Neural progenitor cell (in vitro differentiated cells): Measurements from ENCODE around the gene RNU7-1. TPM values are rescaled to one million over a fixed set of nuclear protein-coding genes. Genes with fewer than 3 reads are reported as not detected.

Experiments
- DNase-seq: peaks from one replicate; pipeline ENCODE4 v3.0.0-alpha.2; 2016; ENCODE audit warnings: low spot score
- H2AFZ ChIP-seq: fragments of 200-600 bp; sonication (generic); replicated peaks from 2 replicates; pipeline ENCODE4 v1.6.1; 2016; ENCODE audit warnings: antibody characterized with exemption
- H3F3A ChIP-seq: fragments of 200-600 bp; sonication (generic); 2 replicates; pipeline ENCODE4 v1.6.1; 2016; ENCODE audit warnings: antibody characterized with exemption, low read depth
- H3K27ac ChIP-seq: fragments of 200-600 bp; sonication (generic); 2 replicates; pipeline ENCODE4 v1.5.1; 2016; ENCODE audit warnings: mild to moderate bottlenecking
- H3K27me3 ChIP-seq: fragments of 200-600 bp; sonication (generic); 2 replicates; pipeline ENCODE4 v1.6.1; 2016; ENCODE audit warnings: mild to moderate bottlenecking, moderate library complexity
- H3K36me3 ChIP-seq: fragments of 200-600 bp; sonication (generic); 2 replicates; pipeline ENCODE4 v1.5.1; 2016
- H3K4me1 ChIP-seq: fragments of 200-600 bp; sonication (generic); 2 replicates; pipeline ENCODE4 v1.6.1; 2016; ENCODE audit warnings: mixed run types
- H3K4me2 ChIP-seq: fragments of 200-600 bp; sonication (generic); 2 replicates; pipeline ENCODE4 v1.6.1; 2016
- H3K4me3 ChIP-seq: fragments of 200-600 bp; sonication (generic); 2 replicates; pipeline ENCODE4 v1.5.1; 2016
- H3K79me2 ChIP-seq: fragments of 200-600 bp; sonication (generic); 2 replicates; pipeline ENCODE4 v1.6.1; 2016; ENCODE audit warnings: low read depth
- H3K9ac ChIP-seq: fragments of 200-600 bp; sonication (generic); 2 replicates; pipeline ENCODE4 v1.6.1; 2016
- H3K9me3 ChIP-seq: fragments of 200-600 bp; sonication (generic); 2 replicates; pipeline ENCODE4 v1.5.1; 2016; ENCODE audit warnings: low read depth
- H4K20me1 ChIP-seq: fragments of 200-600 bp; sonication (generic); 2 replicates; pipeline ENCODE4 v1.6.1; 2016; ENCODE audit warnings: low read depth
- H3K27ac Mint-ChIP-seq: 3 replicates; pipeline ENCODE4 v1.8.0; 2021; ENCODE audit warnings: mixed read lengths
- H3K27me3 Mint-ChIP-seq: 2 replicates; pipeline ENCODE4 v1.8.0; 2022; ENCODE audit warnings: low read depth, mild to moderate bottlenecking, inconsistent platforms, moderate library complexity, mixed read lengths; ENCODE audit not compliant: insufficient read depth
- H3K36me3 Mint-ChIP-seq: 3 replicates; pipeline ENCODE4 v1.8.0; 2021; ENCODE audit warnings: mixed read lengths
- H3K4me1 Mint-ChIP-seq: 3 replicates; pipeline ENCODE4 v1.8.0; 2021; ENCODE audit warnings: mixed read lengths
- H3K4me3 Mint-ChIP-seq: 3 replicates; pipeline ENCODE4 v1.8.0; 2021; ENCODE audit warnings: mild to moderate bottlenecking, moderate library complexity, mixed read lengths
- H3K9me3 Mint-ChIP-seq: 3 replicates; pipeline ENCODE4 v1.8.0; 2020; ENCODE audit warnings: mixed read lengths
- CTCF ChIP-seq: fragments of 200-600 bp; sonication (generic); IDR thresholded peaks from 2 replicates; pipeline ENCODE4 v1.5.1; 2017; ENCODE audit warnings: antibody characterized with exemption, mild to moderate bottlenecking
- EZH2 ChIP-seq: fragments of 200-600 bp; sonication (generic); IDR thresholded peaks from 2 replicates; pipeline ENCODE4 v1.6.1; 2017; ENCODE audit warnings: antibody characterized with exemption, mild to moderate bottlenecking, moderate library complexity
- EZH2phosphoT487 ChIP-seq: fragments of 200-600 bp; sonication (generic); IDR thresholded peaks from 2 replicates; pipeline ENCODE4 v1.6.1; 2017; ENCODE audit warnings: antibody characterized with exemption
- total RNA-seq: library from RNA; depleted of rRNA; stranded (reverse); fragments of >200 nt; gene quantifications from 2 replicates; pipeline ENCODE4 v1.2.3, GENCODE V29; 2015; ENCODE audit warnings: low replicate concordance

The RNU7-1 gene
- total RNA-seq, 1 donor from 2014 or later, result not detected

- no peaks in the 10 kb centered on the region for H3K27me3 ChIP-seq
- H3F3A ChIP-seq, result peaks cover 12% of the 10 kb centered on the region
- no peak overlapping the region for H3K4me2 ChIP-seq
- Mint-ChIP-seq H3K4me1 (no peaks in the 10 kb centered on the region), H3K27ac (no peak overlapping the region), H3K9me3 (no peaks in the 10 kb centered on the region), H3K36me3 (peaks cover 15% of the 10 kb centered on the region), H3K27me3 (peaks cover 5% of the 10 kb centered on the region), H3K4me3 (no peak overlapping the region)
- H3K4me1 ChIP-seq, result no peaks in the 10 kb centered on the region
- no peaks in the 10 kb centered on the region for H3K36me3 ChIP-seq
- no peak overlapping the region for H3K27ac ChIP-seq
- H4K20me1 ChIP-seq, result no peaks in the 10 kb centered on the region
- no peak for DNase-seq
- no peak for TF ChIP-seq CTCF
- no peak for TF ChIP-seq EZH2phosphoT487
- no peak for TF ChIP-seq EZH2
- H2AFZ ChIP-seq, result no peak overlapping the region
- H3K4me3 ChIP-seq, result no peak overlapping the region
- H3K9ac ChIP-seq, result no peak overlapping the region
- no peaks in the 10 kb centered on the region for H3K9me3 ChIP-seq
- H3K79me2 ChIP-seq, result no peaks in the 10 kb centered on the region
Observed at GRCh38 chr12:6980075-6980474, 36.5 kb downstream of the RNU7-1 start.

GRCh38 chr12:6980740-6981139 is 37.1 kb downstream of the RNU7-1 start:
- Histone ChIP-seq H3K4me2 (no peak overlapping the region), H3K79me2 (no peaks in the 10 kb centered on the region), H3K27me3 (no peaks in the 10 kb centered on the region), H3K9ac (no peak overlapping the region), H3K27ac (no peak overlapping the region), H3K4me1 (no peaks in the 10 kb centered on the region), H3K4me3 (no peak overlapping the region), H2AFZ (no peak overlapping the region), H3F3A (peaks cover 11% of the 10 kb centered on the region), H3K36me3 (no peaks in the 10 kb centered on the region), H3K9me3 (no peaks in the 10 kb centered on the region), H4K20me1 (no peaks in the 10 kb centered on the region)
- H3K4me1 Mint-ChIP-seq, result no peaks in the 10 kb centered on the region
- no peak overlapping the region for H3K4me3 Mint-ChIP-seq
- DNase-seq, result no peak
- H3K27me3 Mint-ChIP-seq, result peaks cover 5% of the 10 kb centered on the region
- H3K27ac Mint-ChIP-seq, result no peak overlapping the region
- H3K9me3 Mint-ChIP-seq, result no peaks in the 10 kb centered on the region
- TF ChIP-seq CTCF (no peak), EZH2 (no peak), EZH2phosphoT487 (no peak)
- peaks cover 13% of the 10 kb centered on the region for H3K36me3 Mint-ChIP-seq

GRCh38 chr12:6981152-6982052 is 37.8 kb downstream of the RNU7-1 start:
- H3K27me3 Mint-ChIP-seq, result peaks cover 5% of the 10 kb centered on the region
- H3K27ac Mint-ChIP-seq, result no peak overlapping the region
- H3K36me3 ChIP-seq, result no peaks in the 10 kb centered on the region
- no peaks in the 10 kb centered on the region for H3K9me3 ChIP-seq
- H3K9me3 Mint-ChIP-seq, result no peaks in the 10 kb centered on the region
- no peaks in the 10 kb centered on the region for H3K79me2 ChIP-seq
- H3K4me1 ChIP-seq, result no peaks in the 10 kb centered on the region
- no peak overlapping the region for H3K4me3 ChIP-seq
- H2AFZ ChIP-seq, result no peak overlapping the region
- peaks cover 11% of the 10 kb centered on the region for H3K36me3 Mint-ChIP-seq
- no peak overlapping the region for H3K27ac ChIP-seq
- H3K4me1 Mint-ChIP-seq, result no peaks in the 10 kb centered on the region
- no peak for TF ChIP-seq EZH2
- no peak for TF ChIP-seq CTCF
- TF ChIP-seq EZH2phosphoT487, result no peak
- no peak overlapping the region for H3K4me3 Mint-ChIP-seq
- H3F3A ChIP-seq, result peaks cover 6% of the 10 kb centered on the region
- H3K27me3 ChIP-seq, result no peaks in the 10 kb centered on the region
- no peak overlapping the region for H3K9ac ChIP-seq
- no peak for DNase-seq
- no peaks in the 10 kb centered on the region for H4K20me1 ChIP-seq
- no peak overlapping the region for H3K4me2 ChIP-seq
